ENCODE measurements around the gene EYA2. TPM values are rescaled to one million over a fixed set of nuclear protein-coding genes. Genes with fewer than 3 reads are reported as not detected.

The EYA2 gene
- total RNA-seq, 6 experiments from 2014 or later, result 0.14 to 0.51 (median 0.28) TPM; not detected in 1

DNA sequence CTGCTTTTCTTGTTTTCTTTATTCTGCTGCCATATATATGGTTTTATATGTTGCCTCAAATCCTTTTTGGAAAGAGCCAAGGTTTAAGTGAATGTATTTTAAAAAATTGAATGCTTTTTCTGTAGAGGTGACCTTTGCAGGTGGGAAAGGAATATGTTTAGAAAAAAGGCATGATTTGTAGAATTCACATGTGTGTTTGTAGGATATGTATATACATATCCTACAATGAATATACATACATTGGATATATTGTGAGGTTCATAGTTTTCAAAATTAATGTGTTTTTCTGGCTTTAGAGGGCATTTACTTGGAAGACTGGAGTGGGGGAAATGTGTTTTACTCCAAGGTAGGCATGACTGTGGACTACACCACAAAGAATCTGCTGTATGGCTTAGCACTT, 4.0 kb upstream of the EYA2 start:
- H3K4me3 Mint-ChIP-seq, result no peak overlapping the region
- no peaks in the 10 kb centered on the region for H3K4me1 Mint-ChIP-seq (ENCODE audit: low read depth)
- H3K27me3 Mint-ChIP-seq (ENCODE audit: insufficient read depth), result peaks cover 40% of the 10 kb centered on the region
- H3K36me3 Mint-ChIP-seq (ENCODE audit: low read depth), result no peaks in the 10 kb centered on the region
- H3K9me3 Mint-ChIP-seq, result peaks cover 8% of the 10 kb centered on the region
- H3K27ac Mint-ChIP-seq, result no peak overlapping the region
- TF ChIP-seq, protein P1, sequence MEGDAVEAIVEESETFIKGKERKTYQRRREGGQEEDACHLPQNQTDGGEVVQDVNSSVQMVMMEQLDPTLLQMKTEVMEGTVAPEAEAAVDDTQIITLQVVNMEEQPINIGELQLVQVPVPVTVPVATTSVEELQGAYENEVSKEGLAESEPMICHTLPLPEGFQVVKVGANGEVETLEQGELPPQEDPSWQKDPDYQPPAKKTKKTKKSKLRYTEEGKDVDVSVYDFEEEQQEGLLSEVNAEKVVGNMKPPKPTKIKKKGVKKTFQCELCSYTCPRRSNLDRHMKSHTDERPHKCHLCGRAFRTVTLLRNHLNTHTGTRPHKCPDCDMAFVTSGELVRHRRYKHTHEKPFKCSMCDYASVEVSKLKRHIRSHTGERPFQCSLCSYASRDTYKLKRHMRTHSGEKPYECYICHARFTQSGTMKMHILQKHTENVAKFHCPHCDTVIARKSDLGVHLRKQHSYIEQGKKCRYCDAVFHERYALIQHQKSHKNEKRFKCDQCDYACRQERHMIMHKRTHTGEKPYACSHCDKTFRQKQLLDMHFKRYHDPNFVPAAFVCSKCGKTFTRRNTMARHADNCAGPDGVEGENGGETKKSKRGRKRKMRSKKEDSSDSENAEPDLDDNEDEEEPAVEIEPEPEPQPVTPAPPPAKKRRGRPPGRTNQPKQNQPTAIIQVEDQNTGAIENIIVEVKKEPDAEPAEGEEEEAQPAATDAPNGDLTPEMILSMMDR (IDR thresholded peaks at IDR 0.05), result no peak
- DNase-seq, result no peak

DNA sequence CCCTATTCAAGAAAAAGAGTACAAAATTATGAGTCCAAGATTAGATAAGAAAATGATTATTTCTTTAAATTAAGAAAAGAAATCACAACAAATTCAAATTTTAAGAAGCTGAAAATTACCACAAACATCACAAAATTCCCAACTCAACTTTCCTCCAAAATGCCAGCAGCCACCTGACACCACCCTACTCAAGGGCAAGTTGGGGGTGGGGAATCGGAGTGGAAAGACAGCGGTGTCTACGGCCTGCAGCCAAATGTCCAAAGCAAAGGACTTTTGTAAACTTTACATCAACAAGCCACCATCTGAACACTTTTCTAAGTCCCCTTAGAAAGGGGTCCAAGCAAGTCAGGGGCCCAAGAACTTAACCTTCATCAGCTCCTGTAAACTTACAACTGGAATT, 1.6 kb upstream of the EYA2 start:
- H3K9me3 Mint-ChIP-seq, result peaks cover 8% of the 10 kb centered on the region
- no peak overlapping the region for H3K27ac Mint-ChIP-seq
- DNase-seq, result no peak
- no peaks in the 10 kb centered on the region for H3K36me3 Mint-ChIP-seq (ENCODE audit: low read depth)
- TF ChIP-seq, protein P1 (IDR thresholded peaks at IDR 0.05), result no peak
- peaks cover 52% of the 10 kb centered on the region for H3K27me3 Mint-ChIP-seq (ENCODE audit: insufficient read depth)
- no peaks in the 10 kb centered on the region for H3K4me1 Mint-ChIP-seq (ENCODE audit: low read depth)
- no peak overlapping the region for H3K4me3 Mint-ChIP-seq

DNA sequence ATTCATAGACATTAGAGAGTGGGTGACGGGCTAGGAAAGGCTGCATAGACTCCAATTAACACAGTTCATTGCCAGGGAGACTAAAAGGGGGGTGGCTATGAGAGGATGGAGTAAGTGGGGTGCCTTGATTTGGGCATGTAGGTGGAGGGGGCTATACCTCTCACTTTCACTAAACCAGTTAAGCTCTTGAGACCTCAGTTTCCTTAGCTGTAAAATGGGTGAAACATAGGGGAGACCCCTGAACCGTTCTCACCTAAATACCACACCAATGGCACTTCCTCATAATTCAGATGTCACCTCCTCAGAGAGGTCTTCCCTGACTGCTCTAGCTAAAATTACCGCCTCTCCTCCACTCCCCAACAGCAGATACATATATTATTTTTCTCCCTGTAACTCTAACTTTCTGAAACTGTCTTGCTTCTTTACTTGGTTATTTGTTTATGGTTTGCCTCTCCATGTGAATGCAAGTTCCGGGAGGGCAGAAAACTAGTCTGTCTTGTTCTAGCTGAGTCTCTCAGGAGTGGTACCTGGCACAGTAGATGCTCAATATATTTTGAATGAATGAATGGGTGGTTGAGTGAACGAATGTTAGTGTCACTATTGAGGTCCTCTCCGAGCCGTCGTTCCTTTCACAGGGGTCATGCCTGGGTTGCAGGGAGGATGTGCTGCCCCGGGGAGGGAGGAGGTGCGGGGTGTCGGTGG, 615 bp upstream of the EYA2 start:
- Mint-ChIP-seq H3K4me1 (ENCODE audit: low read depth) (no peaks in the 10 kb centered on the region), H3K36me3 (ENCODE audit: low read depth) (no peaks in the 10 kb centered on the region)

DNA sequence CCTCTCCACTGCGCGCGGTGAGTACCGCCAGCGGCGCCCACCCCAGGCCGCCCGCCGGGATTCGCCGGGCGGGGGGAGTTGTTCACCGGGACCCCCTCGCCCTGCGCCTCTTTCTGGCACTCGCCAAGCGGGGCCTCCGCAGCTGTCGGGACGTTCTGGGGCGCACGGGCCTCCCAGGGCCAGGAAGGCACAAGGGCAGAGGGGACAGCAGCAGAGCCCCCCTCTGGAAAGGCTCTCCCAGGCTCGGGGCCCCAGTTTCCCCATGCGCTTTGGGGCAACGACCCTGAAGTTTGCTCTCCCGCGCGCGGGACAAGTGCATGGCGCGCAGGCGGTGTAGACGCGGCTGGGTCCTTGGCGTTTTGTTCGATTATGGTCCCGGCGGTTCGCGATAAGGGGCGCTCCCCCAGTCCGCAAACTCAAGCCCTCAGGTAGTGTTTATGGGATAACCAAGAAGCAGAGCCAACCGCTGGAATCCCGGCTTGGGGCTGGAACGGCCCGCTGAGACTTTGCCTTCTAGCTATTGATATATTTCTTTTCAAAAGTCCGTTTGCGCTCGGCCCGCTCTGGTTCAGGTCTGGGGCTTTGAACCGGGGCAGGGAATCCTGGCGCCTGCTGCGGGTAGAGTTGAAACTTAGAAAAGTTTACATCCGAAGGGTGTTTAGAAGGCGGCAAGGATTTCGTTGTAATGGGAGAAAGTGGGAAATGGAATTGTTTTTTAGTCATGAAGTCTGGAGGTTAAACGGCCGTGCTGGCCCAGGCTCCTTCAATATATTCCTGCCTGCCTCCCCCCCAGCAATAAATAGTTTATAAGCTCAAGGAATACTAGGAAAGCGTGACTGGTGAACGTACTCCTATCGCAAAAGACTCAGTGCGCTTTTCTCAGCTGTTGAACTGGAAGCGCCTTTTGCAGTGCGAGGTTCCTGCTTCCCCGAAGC, 595 bp downstream of the EYA2 start:
- Mint-ChIP-seq H3K4me1 (ENCODE audit: low read depth) (no peaks in the 10 kb centered on the region), H3K36me3 (ENCODE audit: low read depth) (no peaks in the 10 kb centered on the region), H3K27me3 (ENCODE audit: insufficient read depth) (peaks cover 51% of the 10 kb centered on the region), H3K9me3 (peaks cover 8% of the 10 kb centered on the region), H3K27ac (no peak overlapping the region), H3K4me3 (peak overlapping the region; percentile 70)
- TF ChIP-seq, protein P1 (IDR thresholded peaks at IDR 0.05), result no peak
- DNase-seq, result no peak

More for the DNA sequence above, 615 bp upstream of the EYA2 start:
- Mint-ChIP-seq H3K4me3 (peak overlapping the region; percentile 29; the same call in 1 of the 2 replicates), H3K27me3 (ENCODE audit: insufficient read depth) (peaks cover 53% of the 10 kb centered on the region), H3K27ac (no peak overlapping the region), H3K9me3 (peaks cover 8% of the 10 kb centered on the region)
- no peak for DNase-seq
- TF ChIP-seq, protein P1 (IDR thresholded peaks at IDR 0.05), result no peak

DNA sequence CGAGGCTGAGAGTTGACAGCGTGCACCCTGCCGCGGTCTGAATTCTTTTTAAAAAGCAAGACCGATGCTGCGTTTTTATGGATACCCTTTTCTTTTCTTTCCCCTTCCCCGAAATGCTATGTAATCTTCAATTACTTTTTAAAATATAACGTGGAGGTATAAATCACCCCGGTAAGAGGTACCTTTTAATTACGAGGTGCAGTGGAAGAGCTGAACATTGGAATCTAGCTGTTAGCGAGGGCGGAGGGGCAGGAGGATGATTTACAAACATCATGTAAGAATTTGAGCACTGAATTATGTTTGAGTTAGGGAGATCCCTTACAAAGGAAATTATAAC, 1.2 kb downstream of the EYA2 start:
- Mint-ChIP-seq H3K4me3 (peak overlapping the region; percentile 70; the same call in 1 of the 2 replicates), H3K27me3 (ENCODE audit: insufficient read depth) (peaks cover 51% of the 10 kb centered on the region), H3K27ac (no peak overlapping the region), H3K4me1 (ENCODE audit: low read depth) (no peaks in the 10 kb centered on the region), H3K36me3 (ENCODE audit: low read depth) (no peaks in the 10 kb centered on the region), H3K9me3 (peaks cover 4% of the 10 kb centered on the region)
- no peak for DNase-seq
- TF ChIP-seq, protein P1 (IDR thresholded peaks at IDR 0.05), result no peak
